AG04450 (cell line): ENCODE measurements around the gene NOVA1. TPM values are rescaled to one million over a fixed set of nuclear protein-coding genes. Genes with fewer than 3 reads are reported as not detected.
A peak's percentile ranks its signal among the peaks of the same experiment; 100 is the strongest.

Source experiments
- CTCF ChIA-PET: fragments of 300-600, 350-600 bp; formaldehyde crosslinking; extraction: SDS; loops from one replicate; lab custom pipeline; 2022; ENCODE audit warnings: antibody characterized with exemption, inconsistent platforms; lab: Charles Lee
- POLR2A ChIA-PET: fragments of 350-600 bp; formaldehyde crosslinking; extraction: SDS; loops from one replicate; lab custom pipeline; 2021; ENCODE audit warnings: antibody characterized with exemption, inconsistent platforms; lab: Yijun Ruan, JAX
- DNase-seq: peaks from one replicate; pipeline ENCODE4 v3.0.0-alpha.2; 2011; ENCODE audit warnings: low read depth, low spot score
- H3K27ac ChIP-seq: one replicate; pipeline ENCODE4 v1.5.1; 2012; ENCODE audit warnings: low read depth, low read length, control low read depth
- H3K27me3 ChIP-seq: one replicate; pipeline ENCODE4 v1.6.0; 2012; ENCODE audit warnings: low read length; ENCODE audit not compliant: control insufficient read depth, insufficient read depth
- H3K4me3 ChIP-seq: 2 replicates; pipeline ENCODE4 v1.5.1; 2011; ENCODE audit warnings: mild to moderate bottlenecking, low read depth, low read length, control low read depth
- H3K9me3 ChIP-seq: 2 replicates; pipeline ENCODE4 v1.5.1; 2012; ENCODE audit warnings: low read length; ENCODE audit not compliant: control insufficient read depth, insufficient read depth
- CTCF ChIP-seq: IDR thresholded peaks from 2 replicates; pipeline ENCODE4 v1.5.1; 2011; ENCODE audit warnings: low read depth, low read length, control low read depth, inconsistent platforms
- polyA plus RNA-seq: library from polyadenylated mRNA; depleted of rRNA; stranded (reverse); fragments of >200 nt; gene quantifications from 2 replicates; pipeline ENCODE4 v1.2.3, GENCODE V29; 2011

NOVA1 gene
- polyA plus RNA-seq, 1 experiment: 5.1 TPM

- CTCF ChIA-PET: no interaction called here
Measured at GRCh38 chr14:26549571-26549970, 48.3 kb downstream of the NOVA1 start.

GRCh38 chr14:26548406-26548805, 49.4 kb downstream of the NOVA1 start:
- ChIA-PET CTCF (no interaction called here), POLR2A (no interaction called here)
- no peak for TF ChIP-seq CTCF
- Histone ChIP-seq H3K27me3 (no peaks in the 10 kb centered on the region), H3K9me3 (no peaks in the 10 kb centered on the region), H3K27ac (no peak overlapping the region), H3K4me3 (no peak overlapping the region)
- no peak for DNase-seq

More at GRCh38 chr14:26549571-26549970, 48.3 kb downstream of the NOVA1 start:
- no peak for DNase-seq
- no peaks in the 10 kb centered on the region for H3K9me3 ChIP-seq
- H3K4me3 ChIP-seq: no peak overlapping the region
- H3K27me3 ChIP-seq: no peaks in the 10 kb centered on the region
- H3K27ac ChIP-seq: no peak overlapping the region
- TF ChIP-seq CTCF: no peak
- POLR2A ChIA-PET: no interaction called here

GRCh38 chr14:26538176-26538575, 59.7 kb downstream of the NOVA1 start:
- Histone ChIP-seq H3K27ac (no peak overlapping the region), H3K4me3 (no peak overlapping the region), H3K27me3 (no peaks in the 10 kb centered on the region), H3K9me3 (no peaks in the 10 kb centered on the region)
- no peak for DNase-seq
- no peak for TF ChIP-seq CTCF
- POLR2A ChIA-PET: no interaction called here
- CTCF ChIA-PET: interaction anchor here (1.0 kb wide), 1 partner anchor 75 kb away, joined by 3 read pairs; no protein-coding TSS in a partner anchor

GRCh38 chr14:26531894-26532293, 65.9 kb downstream of the NOVA1 start:
- no peak overlapping the region for H3K4me3 ChIP-seq
- CTCF ChIA-PET: interaction anchor here (1.3 to 1.5 kb wide), 2 partner anchors 16 to 19 kb away, joined by 3 to 4 read pairs; no protein-coding TSS in a partner anchor
- DNase-seq: no peak

More at GRCh38 chr14:26531894-26532293, 65.9 kb downstream of the NOVA1 start:
- H3K27ac ChIP-seq: no peak overlapping the region
- no peaks in the 10 kb centered on the region; the same call in 1 of the 2 replicates for H3K9me3 ChIP-seq
- no peaks in the 10 kb centered on the region for H3K27me3 ChIP-seq
- POLR2A ChIA-PET: interaction anchor here (1.0 kb wide), 1 partner anchor 9 kb away, joined by 3 read pairs; no protein-coding TSS in a partner anchor
- peak; percentile 64 for TF ChIP-seq CTCF
